ENCODE measurements around the gene UBTD2. TPM values are rescaled to one million over a fixed set of nuclear protein-coding genes. Genes with fewer than 3 reads are reported as not detected.
A peak's percentile ranks its signal among the peaks of the same experiment; 100 is the strongest.

Gene UBTD2
- total RNA-seq, 1 experiment from 2014 or later, result 38.2 TPM

GRCh38 chr5:172171118-172171517, 112.4 kb downstream of the UBTD2 start:
- DNase-seq (ENCODE audit: low spot score), result no peak

- no peak for DNase-seq (ENCODE audit: low spot score)
Observed at GRCh38 chr5:172170251-172170701, 113.3 kb downstream of the UBTD2 start.

GRCh38 chr5:172169216-172169615, 114.3 kb downstream of the UBTD2 start:
- no peak for DNase-seq (ENCODE audit: low spot score)

GRCh38 chr5:172168311-172168710, 115.3 kb downstream of the UBTD2 start:
- DNase-seq (ENCODE audit: low spot score), result no peak

- DNase-seq (ENCODE audit: low spot score), result no peak
Observed at GRCh38 chr5:172167895-172168294, 115.7 kb downstream of the UBTD2 start.

- no peak for DNase-seq (ENCODE audit: low spot score)
Observed at GRCh38 chr5:172166030-172166826, 117.3 kb downstream of the UBTD2 start.

- no peak for DNase-seq (ENCODE audit: low spot score)
Observed at GRCh38 chr5:172165465-172165864, 118.1 kb downstream of the UBTD2 start.

GRCh38 chr5:172164769-172165212, 118.8 kb downstream of the UBTD2 start:
- DNase-seq (ENCODE audit: low spot score), result no peak

- DNase-seq (ENCODE audit: low spot score), result no peak
Observed at GRCh38 chr5:172163346-172163745, 120.2 kb downstream of the UBTD2 start.

- DNase-seq (ENCODE audit: low spot score), result no peak
Observed at GRCh38 chr5:172162987-172163343, 120.6 kb downstream of the UBTD2 start.

GRCh38 chr5:172162323-172162986, 121.1 kb downstream of the UBTD2 start:
- peak; percentile 38 for DNase-seq (ENCODE audit: low spot score)

GRCh38 chr5:172160506-172160905, 123.1 kb downstream of the UBTD2 start:
- DNase-seq (ENCODE audit: low spot score), result no peak

Other genes starting within 250 kb of the UBTD2 start
- gene STK10, start 95.5 kb downstream of the UBTD2 start, total RNA-seq (2014; rRNA removed; shearing (Covaris generic)), result 13.2 and 17.9 TPM in 2 replicates
- not detected in 2 replicates for gene EFCAB9, start 89.6 kb downstream of the UBTD2 start, total RNA-seq (2014; rRNA removed; shearing (Covaris generic))
- 13.1 and 15.0 TPM in 2 replicates for gene SH3PXD2B, start 170.8 kb upstream of the UBTD2 start, total RNA-seq (2014; rRNA removed; shearing (Covaris generic))

Data from A172 (cell line).